ENCODE results near the gene MVP.

- TF ChIP-seq CTCF (IDR thresholded peaks at IDR 0.05) (no peak), POLR2AphosphoS5 (IDR thresholded peaks at IDR 0.05; ENCODE audit: insufficient read depth in 1 of 2, low read depth in 1 of 2) (no peak), POLR2A (IDR thresholded peaks at IDR 0.05) (no peak)
Observed at GRCh38 chr16:29777576-29778350, 42.5 kb upstream of the MVP start, which contains the start of gene ZG16.
